ENCODE results near the gene LSAMP.

Gene LSAMP

GRCh38 chr3:116045314-116045713, 400.0 kb downstream of the LSAMP start:
- DNase-seq, result no peak

- DNase-seq, result no peak
These were observed 405.1 kb downstream of the LSAMP start for GRCh38 chr3:116040152-116040551.

- no peak for DNase-seq
These were observed 405.7 kb downstream of the LSAMP start for GRCh38 chr3:116039651-116039985.

DNA sequence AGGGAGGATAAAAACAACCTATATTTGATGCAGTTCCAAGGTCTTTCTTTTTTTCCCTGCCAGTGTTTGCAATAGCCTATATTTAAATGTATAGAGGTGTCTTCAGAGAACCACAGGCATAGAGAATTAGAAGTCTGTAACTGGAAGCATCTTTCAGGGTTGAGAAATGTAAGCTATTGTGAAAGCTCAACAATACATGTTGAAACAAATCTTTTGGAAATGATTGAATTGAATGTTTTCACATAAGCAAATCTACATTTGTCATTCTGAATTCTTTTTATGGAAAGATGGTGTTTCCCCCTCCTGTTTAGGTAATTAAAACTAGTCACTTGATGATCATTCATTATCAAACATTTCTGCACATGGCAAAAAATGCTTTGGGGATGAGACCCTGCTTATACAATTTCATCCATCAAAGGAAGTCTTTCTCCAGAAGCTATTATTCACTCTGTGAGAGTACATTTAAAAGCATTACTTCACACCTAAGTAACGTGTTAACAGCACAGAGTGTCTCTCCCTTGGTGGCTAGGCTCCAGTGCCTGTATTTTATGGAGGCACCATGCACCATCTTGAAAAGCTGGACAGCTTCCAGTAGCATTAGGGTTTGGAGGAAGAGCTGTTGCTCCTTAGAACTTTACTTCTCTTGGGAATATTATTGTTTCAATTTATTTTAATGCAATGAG, 406.2 kb downstream of the LSAMP start:
- DNase-seq, result no peak

- DNase-seq, result no peak
These were observed 407.1 kb downstream of the LSAMP start for GRCh38 chr3:116037954-116038911.

GRCh38 chr3:116035429-116035828, 409.9 kb downstream of the LSAMP start:
- no peak for DNase-seq

DNA sequence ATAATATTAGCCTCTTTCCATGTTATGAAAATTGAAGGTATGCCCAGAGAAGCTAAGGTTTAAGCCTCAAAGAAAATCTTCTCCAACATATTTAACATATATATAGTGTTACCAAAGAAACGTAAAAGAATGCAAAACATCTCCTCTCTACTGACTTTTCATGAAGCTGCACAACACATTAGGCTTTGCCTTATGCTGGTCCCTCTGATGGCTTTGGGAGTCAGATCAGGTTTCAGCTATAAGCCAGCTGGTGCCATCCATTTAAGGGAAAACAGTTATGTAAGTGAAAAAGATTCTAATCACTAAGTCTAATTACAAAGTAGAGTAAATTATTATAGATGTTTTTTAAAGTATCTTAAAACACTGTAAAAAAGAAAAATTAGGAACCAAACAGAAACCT, 410.5 kb downstream of the LSAMP start:
- DNase-seq, result peak; percentile 78

DNA sequence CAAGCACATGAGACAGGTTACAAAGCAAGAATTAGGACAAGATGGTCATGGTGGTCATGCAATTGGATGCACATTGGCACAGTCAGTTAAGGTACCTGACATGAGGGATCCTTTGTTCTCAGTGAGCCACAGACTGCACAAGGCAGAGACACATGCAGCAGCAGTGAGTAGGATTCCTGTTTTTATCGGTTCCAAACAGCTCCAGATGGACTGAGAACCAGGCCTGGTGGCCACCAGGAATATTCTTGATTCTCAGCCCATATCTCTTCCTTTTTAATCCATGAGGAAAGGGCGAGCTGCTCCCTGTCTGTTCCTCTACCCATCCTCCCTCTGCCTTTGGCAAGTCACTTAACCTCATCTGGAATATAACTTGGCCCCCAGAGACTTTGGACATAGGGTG, 411.2 kb downstream of the LSAMP start:
- DNase-seq, result peak; percentile 90

DNA sequence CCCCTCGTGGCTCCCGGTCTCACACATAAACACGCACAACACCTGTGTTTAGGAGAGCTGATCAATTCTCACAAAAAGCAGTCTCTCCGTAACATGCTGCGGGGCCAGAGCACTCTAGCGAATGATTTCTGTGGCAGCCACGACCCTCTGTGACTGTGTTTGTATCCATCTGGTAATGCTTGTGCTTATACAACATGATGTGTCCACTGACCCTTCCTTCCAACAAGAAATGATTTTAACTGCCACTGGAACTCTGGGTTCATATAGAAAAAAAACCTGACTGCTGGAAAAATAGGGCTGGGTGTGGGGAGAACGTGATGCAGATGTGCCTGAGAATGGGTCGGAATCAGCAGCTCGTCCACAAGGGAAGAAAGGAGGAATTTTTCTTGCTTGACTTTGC, 411.8 kb downstream of the LSAMP start:
- no peak for DNase-seq

GRCh38 chr3:116032176-116032575, 413.1 kb downstream of the LSAMP start:
- DNase-seq, result no peak

GRCh38 chr3:116030131-116030850, 415.0 kb downstream of the LSAMP start:
- peak; percentile 86 for DNase-seq

- no peak for DNase-seq
These were observed 416.0 kb downstream of the LSAMP start for GRCh38 chr3:116029266-116029665.

- DNase-seq, result no peak
These were observed 417.1 kb downstream of the LSAMP start for GRCh38 chr3:116028157-116028556.

- DNase-seq, result no peak
These were observed 424.3 kb downstream of the LSAMP start for GRCh38 chr3:116020989-116021388.

DNA sequence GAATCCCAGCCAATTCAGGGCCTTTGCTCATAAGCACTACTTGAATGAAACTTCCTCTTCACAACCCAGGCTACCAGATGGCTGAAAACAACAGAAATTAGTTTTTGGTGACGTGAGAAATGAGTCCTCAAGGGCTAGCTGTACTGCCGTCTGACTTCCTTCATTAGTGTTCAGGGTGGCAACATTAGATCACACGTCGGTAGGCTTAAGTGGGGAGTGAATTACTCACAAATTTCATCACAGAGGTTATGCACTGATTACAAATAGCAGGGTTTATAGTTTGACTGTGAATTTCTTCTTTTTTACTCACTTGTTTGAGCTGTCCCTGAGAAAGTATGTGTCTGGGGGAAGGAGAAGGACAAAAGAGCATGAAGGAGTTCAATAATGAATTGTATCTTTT, 424.8 kb downstream of the LSAMP start:
- DNase-seq, result peak; percentile 85

DNA sequence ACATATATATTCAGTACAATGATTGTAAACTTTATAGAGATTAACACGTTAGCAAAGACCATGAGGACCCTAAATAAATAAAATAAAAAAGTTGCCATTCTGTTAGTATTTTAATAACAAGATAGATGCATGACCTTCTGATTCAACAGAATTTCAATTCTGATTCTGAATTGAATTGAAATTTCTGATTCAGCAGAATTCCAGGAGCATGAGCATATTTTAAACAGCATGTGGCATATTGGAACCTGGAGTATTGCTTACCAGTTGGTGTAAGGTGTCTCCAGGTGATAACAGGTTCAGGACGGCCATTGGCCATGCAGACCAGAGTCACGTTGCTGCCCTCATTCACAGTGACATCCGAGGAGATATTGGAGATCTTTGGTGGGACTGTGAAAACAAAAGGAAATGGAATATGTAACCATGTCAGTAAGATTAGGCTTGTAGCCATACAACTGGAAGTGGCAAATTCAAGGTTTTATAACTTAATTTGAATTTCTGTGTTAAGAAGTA, 426.0 kb downstream of the LSAMP start:
- DNase-seq, result no peak

GRCh38 chr3:116018646-116019045, 426.6 kb downstream of the LSAMP start:
- DNase-seq, result no peak

DNA sequence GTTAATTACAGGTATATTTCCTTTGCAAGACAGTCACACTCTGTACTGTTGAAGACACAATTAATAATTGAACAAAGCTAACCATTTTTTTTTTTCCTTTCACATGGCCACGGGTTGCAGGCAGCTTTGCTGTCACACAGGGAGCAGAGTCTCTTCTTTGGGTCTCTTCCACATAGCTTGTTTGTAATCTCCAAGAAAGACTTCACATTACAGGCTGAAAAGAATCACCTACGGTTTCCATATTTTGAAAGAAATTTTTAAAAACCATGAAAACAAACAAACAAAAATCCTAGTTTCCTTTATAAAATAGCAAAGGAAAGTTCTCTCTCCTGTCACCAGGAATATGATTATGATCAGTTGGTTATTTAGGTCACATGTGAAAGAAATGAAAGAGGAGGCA, 429.4 kb downstream of the LSAMP start:
- no peak for DNase-seq

DNA sequence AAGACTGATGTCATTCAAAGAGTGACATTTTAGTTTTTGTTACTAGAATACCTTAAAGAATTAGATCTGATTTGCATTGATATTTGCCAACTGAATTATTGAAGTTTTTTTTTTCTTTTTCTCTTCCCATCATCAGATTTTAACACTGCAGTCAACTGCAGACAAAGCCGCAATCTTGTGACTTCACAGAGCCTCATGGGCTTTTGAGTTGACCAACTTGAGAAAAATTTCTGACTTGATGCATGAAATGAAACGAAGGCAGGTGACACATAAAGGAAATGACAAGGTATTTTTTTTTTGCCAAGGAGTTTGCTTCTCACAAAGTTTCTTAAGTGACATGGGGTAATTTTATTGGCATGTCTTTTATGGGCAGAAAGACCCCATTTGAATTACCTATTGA, 438.3 kb downstream of the LSAMP start:
- no peak for DNase-seq

GRCh38 chr3:116005404-116005803, 439.9 kb downstream of the LSAMP start:
- peak; percentile 92 for DNase-seq

DNA sequence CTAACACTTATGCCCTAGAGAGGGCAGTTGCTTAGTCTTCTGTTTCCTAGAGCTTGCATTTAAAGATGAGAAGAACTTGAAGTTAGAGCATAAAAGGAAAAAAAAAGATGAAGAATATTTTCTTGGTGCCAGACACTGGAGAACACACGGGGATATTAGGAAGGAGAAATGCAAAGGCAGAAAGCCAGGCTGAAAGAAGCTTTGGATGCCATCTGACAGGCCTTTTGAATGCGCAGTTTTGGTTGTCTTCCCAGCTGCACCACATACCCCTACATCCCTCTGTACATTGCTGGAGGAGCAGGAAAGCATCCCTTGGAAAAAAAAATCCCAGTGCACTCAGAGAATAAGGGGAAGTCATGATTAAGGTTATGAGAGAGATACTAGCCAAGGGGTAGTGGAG, 443.1 kb downstream of the LSAMP start:
- no peak for DNase-seq

DNA sequence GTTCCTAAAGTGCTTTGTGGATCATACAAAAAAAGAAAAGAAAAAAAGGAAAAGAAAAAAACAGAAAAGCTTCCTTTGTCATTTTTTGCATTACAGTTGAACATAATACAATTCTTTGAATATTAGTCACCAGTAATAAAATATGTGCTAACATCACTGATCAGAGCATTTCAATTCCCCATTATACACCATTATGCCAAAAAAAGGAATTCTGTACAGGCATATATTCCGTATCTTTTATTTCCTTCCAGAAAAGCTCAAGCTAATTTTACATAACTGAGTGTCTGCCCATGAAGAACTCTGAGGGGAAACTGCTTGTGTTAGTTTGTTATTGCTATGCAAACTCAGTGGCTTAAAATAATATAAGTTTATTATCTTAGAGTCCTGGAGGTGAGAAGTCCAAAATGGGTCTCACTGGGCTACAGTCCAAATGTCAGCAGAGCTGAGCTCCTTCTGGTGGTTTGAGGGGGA, 444.1 kb downstream of the LSAMP start:
- no peak for DNase-seq

- DNase-seq, result no peak
These were observed 445.0 kb downstream of the LSAMP start for GRCh38 chr3:116000311-116000710.
